Spleen (tissue), 13 donors: ENCODE results near the gene SPATA16. TPM values are rescaled to one million over a fixed set of nuclear protein-coding genes. Genes with fewer than 3 reads are reported as not detected.
"Not testable (repeated sequence)": the region's sequence is repeated elsewhere in the genome, so short reads cannot be mapped to it uniquely, and the experiment has no call there.

Experiments
- DNase-seq: peaks from one replicate; pipeline ENCODE4 v3.0.0-alpha.2; 2020
- H3K27ac ChIP-seq, 8 donors: fragments of 200-600 bp; sonication (generic) in 7 of 8; 1 replicate in 4 of 8; 2 replicates in 4 of 8; pipeline versions ENCODE4 v1.5.0 to v1.8.0; 2016 to 2021; ENCODE audit warnings: inconsistent platforms in 4 of 8, mild to moderate bottlenecking in 4 of 8, moderate library complexity in 1 of 8
- H3K27me3 ChIP-seq, 7 donors: fragments of 200-600 bp; sonication (generic) in 6 of 7; replicated peaks in 1 of 7; 1 replicate in 4 of 7; 2 replicates in 3 of 7; pipeline versions ENCODE4 v1.5.0 to v1.8.0; 2016 to 2021; ENCODE audit warnings: inconsistent platforms in 3 of 7, mild to moderate bottlenecking in 1 of 7
- H3K36me3 ChIP-seq, 6 donors: fragments of 200-600 bp; sonication (generic) in 5 of 6; 1 replicate in 4 of 6; 2 replicates in 2 of 6; pipeline versions ENCODE4 v1.5.0 to v1.8.0; 2016 to 2021; ENCODE audit warnings: inconsistent platforms in 2 of 6
- H3K4me1 ChIP-seq, 6 donors: fragments of 200-600 bp; sonication (generic) in 5 of 6; 1 replicate in 3 of 6; 2 replicates in 3 of 6; pipeline versions ENCODE4 v1.5.0 to v1.8.0; 2016 to 2021; ENCODE audit warnings: inconsistent platforms in 3 of 6
- H3K4me3 ChIP-seq, 8 donors: fragments of 200-600 bp; sonication (generic) in 7 of 8; 1 replicate in 4 of 8; 2 replicates in 4 of 8; pipeline versions ENCODE4 v1.5.0 to v1.8.0; 2016 to 2021; ENCODE audit warnings: inconsistent platforms in 4 of 8, mild to moderate bottlenecking in 4 of 8, moderate library complexity in 2 of 8
- H3K9me3 ChIP-seq, 8 donors: fragments of 200-600 bp; sonication (generic) in 7 of 8; 1 replicate in 4 of 8; 2 replicates in 4 of 8; pipeline versions ENCODE4 v1.5.0 to v1.8.0; 2016 to 2021; ENCODE audit warnings: inconsistent platforms in 4 of 8
- POLR2A ChIP-seq, 3 donors: fragments of 450-650 bp; IDR thresholded peaks; one replicate each; pipeline ENCODE4 v1.5.1; 2017; ENCODE audit warnings: antibody characterized with exemption in 3 of 3, mild to moderate bottlenecking in 1 of 3
- POLR2AphosphoS5 ChIP-seq, 3 donors: sonication (generic); formaldehyde crosslinking; IDR thresholded peaks; one replicate each; pipeline ENCODE4 v1.5.1; 2017; ENCODE audit warnings: antibody characterized with exemption in 3 of 3
- WGBS, 5 donors: extraction: QIAGEN DNeasy Blood & Tissue Kit in 3 of 5; methylation state at CpG; one replicate each; pipeline versions ENCODE4 v1.1.5 to v1.1.7; 2013 to 2018; 5-methylcytosine and 5-hydroxymethylcytosine counted together
- intact Hi-C: fragments of 100-400 bp; cut with DNase I; formaldehyde crosslinking; loops from one replicate; pipeline ENCODE4 v1.15.0; 2023; ENCODE audit warnings: low total_unique reads
- long read RNA-seq, 2 donors: transcript quantifications; one replicate each; lab custom pipeline, GENCODE V29; 2026
- polyA plus RNA-seq, 3 donors: library from polyadenylated mRNA; stranded (reverse); fragments of 200-250 nt; gene quantifications; one replicate each; pipeline ENCODE4 v1.2.1, GENCODE V29; 2013
- total RNA-seq, 7 donors: library from RNA; depleted of rRNA in 3 of 7; stranded (reverse); fragments of >200 nt in 3 of 7; fragmentation: NEBNext Ultra II Directional in 4 of 7; extraction: Animal tissue kit (Norgen Biotek cat#: 25700) in 4 of 7; gene quantifications; one replicate each; pipeline versions ENCODE4 v1.1.0 to v1.2.1, GENCODE V29; 2016 to 2021
- TF ChIP-seq, protein P1 (sequence below), 11 experiments: fragments of 200-600 bp in 7 of 11; fragments of 450-650 bp in 4 of 11; sonication (generic) in 4 of 11; IDR thresholded peaks in 8 of 11; conservative IDR thresholded peaks in 3 of 11; 1 replicate in 7 of 11; 2 replicates in 4 of 11; pipeline versions ENCODE4 v1.4.0 to v1.8.0; 2016 to 2021; ENCODE audit warnings: antibody characterized with exemption in 11 of 11, inconsistent platforms in 4 of 11, mild to moderate bottlenecking in 1 of 11
- donor health status: healthy with polysubstance abuse.
- donor health status: DM: no; HTN: no; CAD: no; lungs with moderate emphysema.
- donor health status: DM: no; HTN: no; CAD: no.
- donor health status: Bipolar disorder and iron deficiency.
- donor health status: healthy.
- donor health status: DM: no; HTN: no; CAD: no.
- donor health status: DM: yes; HTN: yes; CAD: no.

The SPATA16 gene, protein sequence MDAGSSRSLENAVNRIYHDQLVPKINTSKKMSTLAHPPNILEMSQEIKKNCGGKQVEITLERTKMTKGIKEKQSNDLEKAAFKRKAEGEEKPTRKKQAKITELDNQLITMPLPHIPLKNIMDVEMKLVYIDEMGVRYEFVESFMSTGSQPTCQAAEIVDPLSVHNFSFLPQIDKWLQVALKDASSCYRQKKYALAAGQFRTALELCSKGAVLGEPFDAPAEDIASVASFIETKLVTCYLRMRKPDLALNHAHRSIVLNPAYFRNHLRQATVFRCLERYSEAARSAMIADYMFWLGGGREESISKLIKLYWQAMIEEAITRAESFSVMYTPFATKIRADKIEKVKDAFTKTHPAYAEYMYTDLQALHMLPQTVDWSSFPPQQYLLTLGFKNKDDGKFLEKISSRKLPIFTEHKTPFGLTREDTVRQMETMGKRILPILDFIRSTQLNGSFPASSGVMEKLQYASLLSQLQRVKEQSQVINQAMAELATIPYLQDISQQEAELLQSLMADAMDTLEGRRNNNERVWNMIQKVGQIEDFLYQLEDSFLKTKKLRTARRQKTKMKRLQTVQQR
- total RNA-seq (not detected), polyA plus RNA-seq (not detected)
- long read RNA-seq, donor 1 = 0 reads
- long read RNA-seq, donor 2 = 0 reads

DNA sequence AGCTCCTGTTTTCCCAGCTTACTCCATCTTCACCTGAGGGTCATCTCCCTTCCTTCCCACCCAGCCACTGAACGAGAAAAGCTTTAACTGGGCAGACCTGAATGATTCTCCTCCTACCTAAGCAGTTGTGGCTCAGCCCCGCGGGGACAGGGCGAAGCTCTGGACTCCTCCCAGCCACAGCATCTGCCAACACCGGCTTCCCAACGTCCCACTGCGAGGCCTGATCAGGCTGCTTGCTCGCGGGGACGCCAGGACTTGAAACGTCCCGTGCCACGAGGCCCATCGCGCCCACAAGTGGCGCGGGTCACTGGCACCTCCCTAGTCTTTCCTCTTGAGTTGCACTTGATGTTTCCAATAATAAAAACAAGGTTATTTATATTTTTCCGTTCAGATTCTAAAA, at the start of gene SPATA16:
Gene SPATA16 (minus strand): TSS at position 250 of the 400 bp plus-strand sequence. CDS start 23,504 bp downstream, outside the sequence.
- H3K4me3 ChIP-seq = no peak within 1 kb of the TSS
- H3K9me3 ChIP-seq = peaks cover 0 to 5% (median 0%) of the 10 kb centered on the region in 8 donors
- no peaks in the 10 kb centered on the region for H3K4me1 ChIP-seq
- H3K27ac ChIP-seq = no peak within 1 kb of the TSS
- intact Hi-C loops = no loop called here
- no peaks in the 10 kb centered on the region for H3K27me3 ChIP-seq
- TF ChIP-seq POLR2AphosphoS5 (IDR thresholded peaks at IDR 0.05) = no peak
- TF ChIP-seq, protein P1, sequence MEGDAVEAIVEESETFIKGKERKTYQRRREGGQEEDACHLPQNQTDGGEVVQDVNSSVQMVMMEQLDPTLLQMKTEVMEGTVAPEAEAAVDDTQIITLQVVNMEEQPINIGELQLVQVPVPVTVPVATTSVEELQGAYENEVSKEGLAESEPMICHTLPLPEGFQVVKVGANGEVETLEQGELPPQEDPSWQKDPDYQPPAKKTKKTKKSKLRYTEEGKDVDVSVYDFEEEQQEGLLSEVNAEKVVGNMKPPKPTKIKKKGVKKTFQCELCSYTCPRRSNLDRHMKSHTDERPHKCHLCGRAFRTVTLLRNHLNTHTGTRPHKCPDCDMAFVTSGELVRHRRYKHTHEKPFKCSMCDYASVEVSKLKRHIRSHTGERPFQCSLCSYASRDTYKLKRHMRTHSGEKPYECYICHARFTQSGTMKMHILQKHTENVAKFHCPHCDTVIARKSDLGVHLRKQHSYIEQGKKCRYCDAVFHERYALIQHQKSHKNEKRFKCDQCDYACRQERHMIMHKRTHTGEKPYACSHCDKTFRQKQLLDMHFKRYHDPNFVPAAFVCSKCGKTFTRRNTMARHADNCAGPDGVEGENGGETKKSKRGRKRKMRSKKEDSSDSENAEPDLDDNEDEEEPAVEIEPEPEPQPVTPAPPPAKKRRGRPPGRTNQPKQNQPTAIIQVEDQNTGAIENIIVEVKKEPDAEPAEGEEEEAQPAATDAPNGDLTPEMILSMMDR (IDR thresholded peaks at IDR 0.05 in 8 of 11, conservative IDR thresholded peaks at IDR 0.05 in 3 of 11) = no peak
- TF ChIP-seq POLR2A (IDR thresholded peaks at IDR 0.05) = no peak
- 86 to 94% (median 92%) methylated on average over 18 of the region's 18 CpGs for WGBS, 5 donors
- peak; percentile 64 for DNase-seq
- no peaks in the 10 kb centered on the region for H3K36me3 ChIP-seq

DNA sequence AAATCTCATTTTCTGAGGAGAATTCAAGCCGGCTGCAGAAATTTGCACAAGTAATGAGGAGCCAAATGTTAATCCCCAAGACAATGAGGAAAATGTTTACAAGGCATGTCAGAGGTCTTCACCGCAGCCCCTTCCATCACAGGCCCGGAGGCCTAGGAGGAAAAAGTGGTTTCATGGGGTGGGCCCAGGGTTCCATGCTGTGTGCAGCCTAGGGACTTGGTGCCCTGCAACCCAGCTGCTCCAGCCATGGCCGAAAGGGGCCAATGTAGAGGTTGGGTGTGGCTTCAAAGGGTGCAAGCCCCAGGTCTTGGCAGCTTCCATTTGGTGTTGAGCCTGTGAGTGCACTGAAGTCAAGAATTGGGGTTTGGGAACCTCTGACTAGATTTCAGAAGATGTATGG, 42.0 kb upstream of the SPATA16 start:
- intact Hi-C loops, H3K4me1 ChIP-seq, H3K27ac ChIP-seq, DNase-seq, H3K36me3 ChIP-seq, H3K4me3 ChIP-seq, H3K27me3 ChIP-seq: not testable (repeated sequence)
- 83 to 96% (median 86%) methylated on average over 4 of the region's 4 CpGs for WGBS, 5 donors
- peaks cover 0 to 23% (median 14%) of the 10 kb centered on the region in 8 donors for H3K9me3 ChIP-seq

DNA sequence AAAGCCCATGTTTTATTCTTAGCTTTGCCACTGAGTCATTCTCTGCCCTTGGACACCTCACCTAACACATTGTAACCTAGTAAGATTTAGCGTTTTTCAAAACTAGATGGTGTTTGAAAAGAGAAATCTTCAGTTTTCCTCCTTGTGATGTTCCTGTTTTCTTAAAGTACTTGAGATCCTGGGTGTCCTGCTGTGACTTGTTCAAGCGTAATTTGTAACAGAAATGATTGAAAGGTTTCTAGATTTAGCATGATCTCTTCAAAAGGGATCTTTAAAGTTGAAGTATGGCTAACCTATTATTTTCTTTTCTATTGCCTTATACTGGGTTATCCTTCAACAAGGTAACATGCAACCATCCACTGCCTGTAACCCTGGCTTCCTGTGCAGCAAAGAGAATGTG, 32.6 kb upstream of the SPATA16 start:
- Histone ChIP-seq H3K27me3 (no peaks in the 10 kb centered on the region), H3K4me3 (no peak overlapping the region), H3K4me1 (no peaks in the 10 kb centered on the region), H3K9me3 (no peaks in the 10 kb centered on the region), H3K27ac (no peak overlapping the region), H3K36me3 (no peaks in the 10 kb centered on the region)
- TF ChIP-seq POLR2AphosphoS5 (IDR thresholded peaks at IDR 0.05) (no peak), POLR2A (IDR thresholded peaks at IDR 0.05) (no peak)
- TF ChIP-seq, protein P1 (IDR thresholded peaks at IDR 0.05 in 8 of 11, conservative IDR thresholded peaks at IDR 0.05 in 3 of 11) = no peak
- intact Hi-C loops = no loop called here
- WGBS, 5 donors = 47 to 63% (median 53%) methylated on average over 2 of the region's 2 CpGs
- DNase-seq = no peak

DNA sequence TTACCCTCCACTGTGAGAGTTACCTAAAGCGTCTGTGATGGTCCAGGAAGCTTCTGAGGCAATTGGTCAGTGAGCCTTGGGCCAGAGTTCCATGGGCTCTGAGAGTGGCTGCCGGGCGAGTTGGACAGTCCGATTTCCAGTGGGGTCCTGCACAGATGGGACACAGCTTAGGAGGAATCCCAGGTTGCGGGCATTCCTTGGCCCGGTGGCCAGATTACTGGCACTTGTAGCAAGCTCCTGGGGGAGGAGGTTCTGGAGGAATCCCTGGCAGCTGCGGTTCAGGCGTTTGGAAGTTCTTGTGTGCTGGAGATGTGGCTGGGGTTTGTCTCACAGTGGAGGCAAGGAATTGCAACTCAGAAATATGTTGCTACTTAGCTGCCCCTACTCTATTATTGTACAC, 18.1 kb upstream of the SPATA16 start:
- intact Hi-C loops, H3K27me3 ChIP-seq, H3K9me3 ChIP-seq, H3K36me3 ChIP-seq, H3K27ac ChIP-seq, H3K4me1 ChIP-seq, H3K4me3 ChIP-seq: not testable (repeated sequence)
- peak; percentile 53 for DNase-seq
- WGBS, 5 donors = 85 to 92% (median 86%) methylated on average over 8 of the region's 8 CpGs

DNA sequence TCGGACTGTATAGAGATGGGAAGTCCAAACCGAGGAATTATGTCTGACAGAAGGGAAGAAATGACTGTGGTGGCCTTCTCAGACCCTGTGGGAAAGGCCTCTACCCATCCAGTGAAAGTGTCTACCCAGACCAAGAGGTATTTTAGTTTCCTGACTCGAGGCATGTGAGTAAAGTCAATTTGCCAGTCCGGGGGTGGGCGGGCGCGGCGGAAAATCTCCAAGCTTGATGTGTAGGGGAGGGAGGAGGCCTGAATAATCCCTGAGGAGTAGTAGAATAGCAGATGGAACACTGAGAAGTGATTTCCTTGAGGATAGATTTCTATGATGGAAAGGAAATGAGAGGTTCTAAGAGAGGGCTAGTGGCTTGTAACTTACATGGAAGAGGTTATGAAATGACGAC, 15.5 kb upstream of the SPATA16 start:
- H3K27me3 ChIP-seq, H3K27ac ChIP-seq, DNase-seq, intact Hi-C loops, H3K36me3 ChIP-seq, H3K4me3 ChIP-seq, H3K4me1 ChIP-seq, H3K9me3 ChIP-seq: not testable (repeated sequence)
- WGBS, 5 donors = 85 to 93% (median 89%) methylated on average over 9 of the region's 9 CpGs
